NOMO-1 treated with DMSO at 0.1 percent for 48 hours (cell line): Measurements from ENCODE around the gene HDHD2.

Source experiments
- DNase-seq: peaks from one replicate; lab custom pipeline; 2025; ENCODE audit not compliant: unreplicated experiment; lab: John Stamatoyannopoulos, UW

The HDHD2 gene

GRCh38 chr18:47067648-47068047, 82.7 kb downstream of the HDHD2 start:
- DNase-seq = no peak

- no peak for DNase-seq
Observed at GRCh38 chr18:47063096-47063495, 87.2 kb downstream of the HDHD2 start.

- DNase-seq = no peak
Observed at GRCh38 chr18:47062471-47062870, 87.8 kb downstream of the HDHD2 start.
